Skeletal muscle satellite cell (primary cell): ENCODE measurements around the gene EMX2.
"Not testable (repeated sequence)": the region's sequence is repeated elsewhere in the genome, so short reads cannot be mapped to it uniquely, and the experiment has no call there.

ENCODE experiments used
- H3K27me3 ChIP-seq: 2 replicates; pipeline ENCODE4 v1.7.0; 2013; ENCODE audit warnings: low read length; ENCODE audit not compliant: control insufficient read depth, insufficient read depth
- H3K36me3 ChIP-seq: 2 replicates; pipeline ENCODE4 v1.7.0; 2013; ENCODE audit warnings: mild to moderate bottlenecking, control low read depth, low read length; ENCODE audit not compliant: insufficient read depth
- H3K4me1 ChIP-seq: 2 replicates; pipeline ENCODE4 v1.7.0; 2013; ENCODE audit warnings: low read length; ENCODE audit not compliant: control insufficient read depth, insufficient read depth
- H3K4me2 ChIP-seq: 2 replicates; pipeline ENCODE4 v1.7.0; 2013; ENCODE audit warnings: mild to moderate bottlenecking, low read length
- H3K4me3 ChIP-seq: 2 replicates; pipeline ENCODE4 v1.7.0; 2013; ENCODE audit warnings: low read length
- H3K9ac ChIP-seq: 2 replicates; pipeline ENCODE4 v1.7.0; 2013; ENCODE audit warnings: mild to moderate bottlenecking, low read depth, low read length, moderate library complexity
- H3K9me3 ChIP-seq: replicated peaks from 2 replicates; pipeline ENCODE4 v1.7.0; 2013; ENCODE audit warnings: mild to moderate bottlenecking, control low read depth, low read length

EMX2 gene

DNA sequence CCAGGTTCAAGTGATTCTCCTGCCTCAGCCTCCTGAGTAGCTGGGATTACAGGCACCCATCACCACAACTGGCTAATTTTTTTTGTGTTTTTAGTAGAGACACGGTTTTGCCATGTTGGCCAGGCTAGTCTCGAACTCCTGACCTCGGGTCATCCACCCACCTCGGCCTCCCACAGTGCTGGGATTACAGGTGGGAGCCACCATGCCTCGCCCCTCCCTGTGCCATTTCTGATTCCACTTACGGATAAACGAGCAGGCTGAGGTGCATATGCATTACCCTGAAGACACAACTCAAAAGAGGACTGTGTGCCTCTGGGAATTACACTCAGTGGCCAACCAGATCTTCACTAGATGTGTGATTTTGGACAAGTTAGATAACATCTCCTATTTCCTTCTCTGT is 35.5 kb upstream of the EMX2 start:
- not testable (repeated sequence) for H3K9ac ChIP-seq, H3K9me3 ChIP-seq, H3K4me3 ChIP-seq, H3K4me1 ChIP-seq, H3K36me3 ChIP-seq, H3K4me2 ChIP-seq
- H3K27me3 ChIP-seq, result peaks cover 29% of the 10 kb centered on the region

GRCh38 chr10:117509573-117509972 is 33.0 kb upstream of the EMX2 start:
- H3K9ac ChIP-seq, result no peak overlapping the region
- H3K4me1 ChIP-seq, result no peaks in the 10 kb centered on the region
- no peaks in the 10 kb centered on the region for H3K36me3 ChIP-seq
- no peaks in the 10 kb centered on the region for H3K9me3 ChIP-seq
- no peak overlapping the region for H3K4me3 ChIP-seq
- peaks cover 33% of the 10 kb centered on the region for H3K27me3 ChIP-seq
- no peak overlapping the region for H3K4me2 ChIP-seq

- Histone ChIP-seq H3K4me1 (no peaks in the 10 kb centered on the region), H3K36me3 (no peaks in the 10 kb centered on the region), H3K4me3 (no peak overlapping the region), H3K27me3 (peaks cover 24% of the 10 kb centered on the region), H3K4me2 (no peak overlapping the region), H3K9ac (no peak overlapping the region), H3K9me3 (no peaks in the 10 kb centered on the region)
Observed at GRCh38 chr10:117511601-117512390, 30.8 kb upstream of the EMX2 start.

GRCh38 chr10:117514971-117515370 is 27.6 kb upstream of the EMX2 start:
- no peak overlapping the region for H3K4me2 ChIP-seq
- H3K4me3 ChIP-seq, result no peak overlapping the region
- H3K36me3 ChIP-seq, result no peaks in the 10 kb centered on the region
- no peaks in the 10 kb centered on the region for H3K9me3 ChIP-seq
- no peak overlapping the region for H3K9ac ChIP-seq
- H3K27me3 ChIP-seq, result peaks cover 27% of the 10 kb centered on the region
- H3K4me1 ChIP-seq, result no peaks in the 10 kb centered on the region

- Histone ChIP-seq H3K4me1 (no peaks in the 10 kb centered on the region), H3K4me2 (no peak overlapping the region), H3K27me3 (peaks cover 27% of the 10 kb centered on the region), H3K36me3 (no peaks in the 10 kb centered on the region), H3K9me3 (no peaks in the 10 kb centered on the region), H3K4me3 (no peak overlapping the region), H3K9ac (no peak overlapping the region)
Observed at GRCh38 chr10:117516681-117517080, 25.9 kb upstream of the EMX2 start.

DNA sequence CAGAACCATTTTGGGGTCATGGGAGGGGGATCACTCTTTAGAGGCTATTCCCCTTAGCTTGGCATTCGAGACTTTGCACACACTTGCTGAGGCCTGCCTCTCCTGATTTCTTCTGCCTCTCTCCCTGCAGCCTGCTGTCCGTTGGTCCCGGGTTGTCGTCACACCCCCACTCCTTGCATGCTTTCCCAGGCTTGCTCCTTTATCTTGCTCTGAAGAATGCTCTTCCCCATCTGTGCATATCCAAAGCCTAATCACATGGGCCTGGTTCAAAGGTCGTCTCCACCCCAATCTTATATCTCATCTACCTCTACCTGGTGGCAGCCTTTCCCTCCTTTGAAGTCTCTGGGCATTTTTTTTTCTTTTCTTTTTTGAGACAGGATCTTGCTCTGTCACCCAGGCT is 24.3 kb upstream of the EMX2 start:
- H3K4me1 ChIP-seq, result no peaks in the 10 kb centered on the region
- H3K4me3 ChIP-seq, result no peak overlapping the region
- H3K9me3 ChIP-seq, result no peaks in the 10 kb centered on the region
- no peak overlapping the region for H3K4me2 ChIP-seq
- H3K27me3 ChIP-seq, result peaks cover 20% of the 10 kb centered on the region
- H3K9ac ChIP-seq, result no peak overlapping the region
- H3K36me3 ChIP-seq, result no peaks in the 10 kb centered on the region

DNA sequence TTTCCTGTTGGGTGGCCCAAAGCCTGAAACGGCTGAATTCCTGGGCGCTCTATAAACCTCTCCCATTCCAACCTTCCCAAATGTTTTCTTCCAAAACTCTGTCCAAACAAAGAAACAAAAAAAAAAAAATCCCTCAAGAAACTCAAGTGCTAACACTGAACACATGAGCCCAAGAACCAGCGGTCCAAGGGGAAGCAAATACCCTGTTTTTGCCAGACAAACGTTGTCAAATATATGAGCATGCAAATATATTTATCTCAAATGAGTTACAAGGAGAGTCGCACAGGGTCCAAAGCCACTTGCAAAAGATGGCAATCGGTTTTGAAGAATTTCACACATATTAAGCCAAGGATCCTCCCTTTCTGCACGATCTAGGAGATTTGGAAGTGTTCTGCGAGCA is 23.3 kb upstream of the EMX2 start:
- no peaks in the 10 kb centered on the region for H3K9me3 ChIP-seq
- no peaks in the 10 kb centered on the region for H3K36me3 ChIP-seq
- no peak overlapping the region for H3K9ac ChIP-seq
- H3K27me3 ChIP-seq, result peaks cover 14% of the 10 kb centered on the region
- H3K4me2 ChIP-seq, result no peak overlapping the region
- no peak overlapping the region for H3K4me3 ChIP-seq
- no peaks in the 10 kb centered on the region for H3K4me1 ChIP-seq

GRCh38 chr10:117519879-117520278 is 22.7 kb upstream of the EMX2 start:
- no peaks in the 10 kb centered on the region for H3K36me3 ChIP-seq
- H3K4me2 ChIP-seq, result no peak overlapping the region
- H3K4me1 ChIP-seq, result no peaks in the 10 kb centered on the region
- no peak overlapping the region for H3K9ac ChIP-seq
- no peaks in the 10 kb centered on the region for H3K9me3 ChIP-seq
- peaks cover 14% of the 10 kb centered on the region for H3K27me3 ChIP-seq
- H3K4me3 ChIP-seq, result no peak overlapping the region

GRCh38 chr10:117530791-117531190 is 11.8 kb upstream of the EMX2 start:
- Histone ChIP-seq H3K4me3 (no peak overlapping the region), H3K4me2 (no peak overlapping the region), H3K9ac (no peak overlapping the region), H3K4me1 (peaks cover 14% of the 10 kb centered on the region), H3K36me3 (no peaks in the 10 kb centered on the region), H3K27me3 (peaks cover 75% of the 10 kb centered on the region), H3K9me3 (no peaks in the 10 kb centered on the region)

DNA sequence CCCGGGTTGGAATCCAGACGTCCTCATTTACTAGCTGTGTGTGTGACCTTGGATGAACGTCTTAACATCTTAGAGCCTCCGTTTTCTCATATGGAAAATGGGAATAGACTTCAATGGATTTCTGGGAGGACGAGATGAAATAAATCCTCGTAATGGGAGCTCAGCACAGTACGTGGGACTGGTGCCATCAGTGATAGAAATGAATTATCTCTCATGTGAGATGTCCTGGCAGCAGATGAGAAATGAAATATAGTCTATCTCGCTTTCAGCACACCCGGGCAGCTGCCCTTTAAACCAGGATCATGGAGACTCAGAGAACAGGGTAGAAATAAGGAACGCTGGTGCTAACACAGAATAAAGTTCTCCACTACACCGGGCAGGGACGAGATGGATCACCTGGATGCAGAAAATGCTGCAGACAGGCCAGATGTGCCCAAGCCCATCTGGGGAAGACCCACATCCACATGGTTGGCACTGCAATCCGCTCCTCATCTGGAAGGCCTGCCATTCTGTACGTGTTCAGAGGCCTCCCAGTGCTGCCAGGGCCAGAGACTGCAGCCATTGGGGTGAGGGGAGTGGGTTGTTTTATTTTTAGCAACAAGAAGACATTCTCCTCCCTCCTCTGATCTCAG is 11.1 kb upstream of the EMX2 start:
- Histone ChIP-seq H3K9ac (no peak overlapping the region), H3K36me3 (no peaks in the 10 kb centered on the region), H3K27me3 (peaks cover 77% of the 10 kb centered on the region), H3K4me3 (no peak overlapping the region), H3K9me3 (no peaks in the 10 kb centered on the region), H3K4me2 (no peak overlapping the region), H3K4me1 (peaks cover 14% of the 10 kb centered on the region)

DNA sequence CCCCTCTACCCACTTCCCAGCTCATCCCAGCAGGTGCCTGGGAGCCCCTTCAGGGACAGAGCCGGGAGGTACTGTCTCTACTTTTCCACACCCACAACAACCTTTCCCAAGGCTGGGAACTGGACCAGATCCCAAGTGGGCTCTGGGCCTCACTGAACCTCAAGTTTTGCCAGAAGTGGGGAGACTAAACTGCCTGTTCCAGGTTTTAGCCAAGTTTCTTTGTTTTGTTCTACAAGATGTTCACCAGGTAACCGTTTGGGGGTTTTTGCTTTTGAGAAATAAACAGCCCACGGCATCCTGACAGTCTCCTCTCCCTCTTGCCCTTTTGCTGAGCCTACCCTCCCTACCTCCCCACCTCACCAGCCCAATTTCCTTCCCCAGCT is 10.6 kb upstream of the EMX2 start:
- Histone ChIP-seq H3K4me1 (peaks cover 14% of the 10 kb centered on the region), H3K4me2 (no peak overlapping the region), H3K4me3 (no peak overlapping the region), H3K9ac (no peak overlapping the region), H3K27me3 (peaks cover 78% of the 10 kb centered on the region), H3K9me3 (no peaks in the 10 kb centered on the region), H3K36me3 (no peaks in the 10 kb centered on the region)
